ENCODE measurements around the gene PCNA.

Gene PCNA

GRCh38 chr20:5141615-5142014, 21.9 kb upstream of the PCNA start:
- H3K4me3 ChIP-seq (replicated peaks in 1 of 2; ENCODE audit: low read depth in 2 of 2, low read length in 2 of 2), result no peak overlapping the region
- no peak for TF ChIP-seq CTCF (IDR thresholded peaks at IDR 0.05; ENCODE audit: low read depth, low read length)
- no peak for DNase-seq (ENCODE audit: low read depth in 2 of 2)

DNA sequence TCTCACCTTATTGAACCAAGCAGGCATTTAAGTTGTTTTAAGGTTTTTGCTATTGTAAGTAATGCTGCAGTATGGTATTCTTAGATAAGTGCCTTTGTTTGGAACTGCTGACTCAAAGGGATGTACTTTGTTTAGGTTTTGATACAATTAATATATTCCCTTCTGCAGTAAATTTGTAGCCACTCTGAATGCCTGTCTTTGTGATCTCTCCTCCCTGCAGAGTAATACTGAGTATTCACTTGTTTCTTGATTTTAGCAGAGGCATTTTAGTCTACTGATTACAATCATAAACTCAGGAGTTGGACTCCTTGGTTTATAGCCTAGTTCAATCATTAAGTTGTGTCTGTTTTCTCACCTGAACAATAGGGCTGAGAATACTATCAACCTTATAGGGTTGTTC, 20.4 kb upstream of the PCNA start:
- DNase-seq (ENCODE audit: low read depth in 2 of 2), result no peak
- no peak overlapping the region for H3K4me3 ChIP-seq (replicated peaks in 1 of 2; ENCODE audit: low read depth in 2 of 2, low read length in 2 of 2)
- TF ChIP-seq CTCF (IDR thresholded peaks at IDR 0.05; ENCODE audit: low read depth, low read length), result no peak

GRCh38 chr20:5136096-5136495, 16.3 kb upstream of the PCNA start:
- H3K4me3 ChIP-seq (replicated peaks in 1 of 2; ENCODE audit: low read depth in 2 of 2, low read length in 2 of 2), result no peak overlapping the region
- DNase-seq (ENCODE audit: low read depth in 2 of 2), result no peak
- TF ChIP-seq CTCF (IDR thresholded peaks at IDR 0.05; ENCODE audit: low read depth, low read length), result no peak

DNA sequence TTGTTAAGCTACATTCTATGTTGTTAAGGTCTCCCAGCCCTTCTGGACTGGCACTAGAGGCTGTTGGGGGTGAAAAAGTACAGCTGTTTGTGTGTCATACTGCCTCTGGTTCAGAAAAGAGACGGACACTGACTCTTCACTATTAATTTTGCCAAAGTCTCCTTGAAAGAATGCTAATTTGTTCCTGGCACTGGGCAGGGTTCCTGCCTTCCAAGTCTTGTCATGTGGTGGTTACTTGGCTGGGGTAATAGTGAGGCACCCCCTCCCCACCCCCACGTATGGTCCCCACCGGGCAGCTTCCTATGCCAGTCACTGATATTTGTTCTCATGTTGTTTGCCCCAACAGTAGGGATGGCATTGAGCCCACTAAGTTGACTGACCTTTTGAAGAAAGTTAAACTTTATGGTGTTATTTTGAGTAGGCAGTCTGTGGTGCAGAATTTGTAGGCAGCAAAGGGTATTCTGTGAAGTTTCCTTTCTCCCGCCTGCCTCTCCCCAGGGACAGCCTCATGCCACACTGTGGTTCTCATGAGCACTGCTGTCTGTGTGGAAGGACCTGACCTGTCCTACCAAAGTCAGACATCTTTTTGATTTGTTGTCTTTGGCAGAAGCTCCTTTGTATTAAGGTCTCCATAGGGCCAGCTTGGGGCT, 15.7 kb upstream of the PCNA start:
- no peak for TF ChIP-seq CTCF (IDR thresholded peaks at IDR 0.05; ENCODE audit: low read depth, low read length)
- no peak overlapping the region for H3K4me3 ChIP-seq (replicated peaks in 1 of 2; ENCODE audit: low read depth in 2 of 2, low read length in 2 of 2)
- no peak for DNase-seq (ENCODE audit: low read depth in 2 of 2)

DNA sequence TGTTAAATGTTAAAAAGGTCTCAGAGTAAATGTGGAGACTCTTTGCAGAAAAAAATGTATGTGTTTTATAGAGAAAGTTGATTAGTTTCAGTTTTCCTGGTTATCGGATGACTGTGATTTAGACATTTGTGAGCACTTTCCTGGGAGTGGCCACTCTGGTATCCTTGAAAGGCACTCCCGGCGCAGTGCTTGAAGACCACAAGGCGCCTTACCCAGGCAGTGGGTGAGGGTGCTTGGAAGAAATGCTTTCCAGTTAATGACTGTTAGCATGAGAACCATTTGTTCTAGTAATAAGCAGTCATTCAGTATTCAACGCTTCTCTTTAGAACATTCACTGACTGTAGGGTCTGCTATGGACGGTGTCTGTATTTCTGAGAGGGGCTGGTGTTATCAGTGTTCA, 14.2 kb upstream of the PCNA start:
- DNase-seq (ENCODE audit: low read depth in 2 of 2), result no peak
- no peak overlapping the region for H3K4me3 ChIP-seq (replicated peaks in 1 of 2; ENCODE audit: low read depth in 2 of 2, low read length in 2 of 2)
- no peak for TF ChIP-seq CTCF (IDR thresholded peaks at IDR 0.05; ENCODE audit: low read depth, low read length)

GRCh38 chr20:5131502-5131901, 11.7 kb upstream of the PCNA start:
- no peak overlapping the region for H3K4me3 ChIP-seq (replicated peaks in 1 of 2; ENCODE audit: low read depth in 2 of 2, low read length in 2 of 2)
- DNase-seq (ENCODE audit: low read depth in 2 of 2), result no peak
- no peak for TF ChIP-seq CTCF (IDR thresholded peaks at IDR 0.05; ENCODE audit: low read depth, low read length)

DNA sequence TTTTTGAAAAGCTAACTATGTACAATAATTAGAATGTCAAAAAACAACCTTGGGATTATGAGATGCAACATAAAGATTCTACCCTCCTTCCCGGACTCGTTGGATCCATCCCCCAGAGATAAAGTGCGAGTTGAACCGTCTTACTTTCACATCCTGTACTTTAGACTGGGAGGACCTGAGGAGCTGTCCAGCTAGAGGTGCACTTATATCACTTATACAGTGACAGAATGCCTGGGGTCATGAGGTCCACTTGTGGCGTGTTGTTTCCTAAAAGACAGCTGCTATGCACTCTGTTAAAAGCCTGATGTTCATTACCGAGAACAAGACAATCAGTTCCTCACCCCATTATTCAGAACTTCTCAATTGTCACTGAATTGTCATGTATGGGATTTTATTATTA, 9.1 kb upstream of the PCNA start:
- no peak for DNase-seq (ENCODE audit: low read depth in 2 of 2)
- H3K4me3 ChIP-seq (replicated peaks in 1 of 2; ENCODE audit: low read depth in 2 of 2, low read length in 2 of 2), result no peak overlapping the region
- no peak for TF ChIP-seq CTCF (IDR thresholded peaks at IDR 0.05; ENCODE audit: low read depth, low read length)

Data from cardiac fibroblast (primary cell).